ENCODE data around the gene PLIN4. TPM values are rescaled to one million over a fixed set of nuclear protein-coding genes. Genes with fewer than 3 reads are reported as not detected.

Gene PLIN4
- total RNA-seq, 2 experiments from 2014 or later: 0.05 TPM; not detected in 1

DNA sequence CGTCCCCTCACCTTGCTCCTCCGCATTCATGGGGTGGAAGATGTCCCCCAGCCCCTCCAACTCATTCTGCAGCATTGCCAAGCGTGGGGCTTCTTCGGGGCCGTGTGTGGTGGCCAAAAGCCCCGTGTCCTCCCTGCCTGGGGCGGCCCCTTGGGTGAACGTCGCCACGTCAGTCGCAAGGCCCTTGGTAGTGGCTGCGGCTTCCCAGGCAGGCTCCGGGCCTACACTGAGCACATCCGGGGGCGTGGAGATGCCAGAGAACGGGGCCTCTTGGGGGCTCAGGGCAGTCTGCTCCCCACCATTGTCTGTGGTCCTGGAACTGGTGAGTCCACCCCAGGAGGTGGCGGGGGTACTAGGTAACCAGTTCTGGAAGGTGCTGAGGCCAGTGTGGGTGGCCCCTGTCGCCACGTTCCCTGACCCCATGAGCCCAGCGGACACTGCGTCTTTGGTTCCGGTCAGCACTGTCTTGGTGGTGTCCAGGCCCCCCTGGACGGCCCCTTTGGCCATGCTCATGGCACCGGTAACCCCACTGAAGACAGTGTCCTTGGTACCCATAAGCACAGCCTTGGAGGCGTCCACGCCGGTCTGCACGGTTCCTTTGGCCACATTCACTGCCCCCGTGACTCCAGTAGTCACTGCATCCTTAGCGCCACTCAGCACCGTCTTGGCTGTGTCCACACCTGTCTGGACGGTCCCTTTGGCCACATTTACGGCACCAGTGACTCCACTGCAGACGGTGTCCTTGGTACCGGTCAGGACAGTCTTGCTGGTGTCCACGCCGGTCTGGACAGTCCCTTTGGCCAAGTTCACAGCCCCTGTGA lies 7.6 kb downstream of the PLIN4 start:
- H3K27ac Mint-ChIP-seq: no peak overlapping the region
- intact Hi-C loops (cut with micrococcal nuclease): no loop called here
- POLR2A ChIA-PET: interaction anchor here (0.7 kb wide), 1 partner anchor 1460 kb away, joined by 3 read pairs; no protein-coding TSS in a partner anchor
- TF ChIP-seq, protein P1, sequence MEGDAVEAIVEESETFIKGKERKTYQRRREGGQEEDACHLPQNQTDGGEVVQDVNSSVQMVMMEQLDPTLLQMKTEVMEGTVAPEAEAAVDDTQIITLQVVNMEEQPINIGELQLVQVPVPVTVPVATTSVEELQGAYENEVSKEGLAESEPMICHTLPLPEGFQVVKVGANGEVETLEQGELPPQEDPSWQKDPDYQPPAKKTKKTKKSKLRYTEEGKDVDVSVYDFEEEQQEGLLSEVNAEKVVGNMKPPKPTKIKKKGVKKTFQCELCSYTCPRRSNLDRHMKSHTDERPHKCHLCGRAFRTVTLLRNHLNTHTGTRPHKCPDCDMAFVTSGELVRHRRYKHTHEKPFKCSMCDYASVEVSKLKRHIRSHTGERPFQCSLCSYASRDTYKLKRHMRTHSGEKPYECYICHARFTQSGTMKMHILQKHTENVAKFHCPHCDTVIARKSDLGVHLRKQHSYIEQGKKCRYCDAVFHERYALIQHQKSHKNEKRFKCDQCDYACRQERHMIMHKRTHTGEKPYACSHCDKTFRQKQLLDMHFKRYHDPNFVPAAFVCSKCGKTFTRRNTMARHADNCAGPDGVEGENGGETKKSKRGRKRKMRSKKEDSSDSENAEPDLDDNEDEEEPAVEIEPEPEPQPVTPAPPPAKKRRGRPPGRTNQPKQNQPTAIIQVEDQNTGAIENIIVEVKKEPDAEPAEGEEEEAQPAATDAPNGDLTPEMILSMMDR (IDR thresholded peaks at IDR 0.05): no peak
- ATAC-seq (no peak), DNase-seq (no peak)
- peaks cover 8% of the 10 kb centered on the region for H3K4me1 Mint-ChIP-seq (ENCODE audit: low read depth)
- no peaks in the 10 kb centered on the region for H3K27me3 Mint-ChIP-seq
- no peak overlapping the region for H3K4me3 Mint-ChIP-seq
- H3K9me3 Mint-ChIP-seq: no peaks in the 10 kb centered on the region
- peaks cover 3% of the 10 kb centered on the region for H3K36me3 Mint-ChIP-seq (ENCODE audit: low read depth)
- CTCF ChIA-PET: no interaction called here

DNA sequence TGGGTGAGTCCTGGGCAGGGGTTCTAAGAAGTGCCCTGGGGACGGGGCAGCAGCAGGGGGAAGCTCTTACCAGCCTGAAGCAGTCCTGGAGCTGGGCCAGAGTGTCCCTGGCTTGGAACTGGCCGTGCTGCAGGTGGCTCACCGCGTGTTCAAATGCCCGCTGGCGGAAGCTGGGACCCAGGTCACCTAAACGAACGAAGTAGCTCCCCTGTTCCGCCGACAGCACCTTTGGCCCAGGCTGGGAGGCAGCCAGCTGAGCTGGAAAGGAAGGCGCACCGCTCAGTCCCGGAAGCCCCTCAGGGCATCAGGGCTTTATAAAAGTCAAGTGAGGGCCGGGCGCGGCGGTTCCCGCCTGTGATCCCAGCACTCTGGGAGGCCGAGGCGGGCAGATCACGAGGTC lies 9.6 kb downstream of the PLIN4 start:
- Mint-ChIP-seq H3K27ac (no peak overlapping the region), H3K4me1 (ENCODE audit: low read depth) (peaks cover 8% of the 10 kb centered on the region), H3K4me3 (no peak overlapping the region), H3K36me3 (ENCODE audit: low read depth) (peaks cover 3% of the 10 kb centered on the region), H3K9me3 (no peaks in the 10 kb centered on the region), H3K27me3 (no peaks in the 10 kb centered on the region)
- intact Hi-C loops (cut with micrococcal nuclease): no loop called here
- DNase-seq: no peak
- ChIA-PET POLR2A (interaction anchor here (1.5 kb wide), 1 partner anchor 27 kb away, joined by 4 read pairs; the partner anchor contains the start of gene PLIN5), CTCF (interaction anchor here (0.7 to 0.9 kb wide), 2 partner anchors 10 to 16 kb away, joined by 3 read pairs; partner anchors contain the start of gene PLIN4)
- ATAC-seq: no peak
- TF ChIP-seq, protein P1 (IDR thresholded peaks at IDR 0.05): no peak

DNA sequence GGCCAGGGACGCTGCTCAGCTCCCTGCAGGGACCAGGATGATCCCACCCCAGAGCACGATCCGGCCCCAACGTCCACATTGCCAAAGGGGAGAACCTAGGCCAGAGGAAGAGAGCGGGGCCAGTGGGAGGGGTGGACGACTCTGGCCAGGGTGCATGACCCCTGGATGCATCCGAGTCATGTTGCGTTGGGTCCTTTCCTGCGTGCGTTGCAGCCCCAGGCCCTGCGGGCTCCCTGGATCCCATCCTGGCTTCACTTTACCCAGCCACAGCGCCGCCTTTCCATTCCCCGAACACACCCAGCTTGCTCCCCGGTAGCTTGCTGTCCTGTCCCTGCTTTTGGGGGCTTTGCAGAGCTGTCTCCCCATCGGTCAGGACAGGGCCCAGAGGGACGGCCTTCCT lies 10.5 kb downstream of the PLIN4 start:
- ATAC-seq: no peak
- intact Hi-C loops (cut with micrococcal nuclease): no loop called here
- ChIA-PET POLR2A (interaction anchor here (1.5 kb wide), 1 partner anchor 28 kb away, joined by 4 read pairs; the partner anchor contains the start of gene PLIN5), CTCF (interaction anchor here (1.1 kb wide), 1 partner anchor 15 kb away, joined by 4 read pairs; no protein-coding TSS in a partner anchor)
- H3K27ac Mint-ChIP-seq: no peak overlapping the region
- peaks cover 3% of the 10 kb centered on the region for H3K36me3 Mint-ChIP-seq (ENCODE audit: low read depth)
- peaks cover 8% of the 10 kb centered on the region for H3K4me1 Mint-ChIP-seq (ENCODE audit: low read depth)
- DNase-seq: no peak
- H3K27me3 Mint-ChIP-seq: no peaks in the 10 kb centered on the region
- no peaks in the 10 kb centered on the region for H3K9me3 Mint-ChIP-seq
- TF ChIP-seq, protein P1 (IDR thresholded peaks at IDR 0.05): no peak
- H3K4me3 Mint-ChIP-seq: no peak overlapping the region

DNA sequence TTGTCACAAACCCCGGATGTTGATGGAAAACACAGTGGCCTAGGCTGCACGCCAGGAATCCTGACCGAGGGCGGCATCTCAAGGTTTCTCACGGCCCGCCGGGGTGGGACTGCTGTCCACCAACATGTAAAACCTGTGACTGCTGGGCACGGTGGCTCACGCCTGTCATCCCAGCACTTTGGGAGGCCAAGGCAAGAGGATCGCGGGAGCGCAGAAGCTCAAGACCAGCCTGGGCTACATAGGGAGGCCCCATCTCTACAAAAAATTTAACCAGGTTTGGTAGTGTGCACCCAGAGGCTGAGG lies 11.2 kb downstream of the PLIN4 start:
- ChIA-PET CTCF (interaction anchor here (1.1 kb wide), 1 partner anchor 16 kb away, joined by 4 read pairs; no protein-coding TSS in a partner anchor), POLR2A (no interaction called here)
- intact Hi-C loops (cut with micrococcal nuclease): no loop called here
- ATAC-seq (no peak), DNase-seq (no peak)
- peaks cover 8% of the 10 kb centered on the region for H3K4me1 Mint-ChIP-seq (ENCODE audit: low read depth)
- H3K4me3 Mint-ChIP-seq: no peak overlapping the region
- TF ChIP-seq, protein P1 (IDR thresholded peaks at IDR 0.05): no peak
- H3K9me3 Mint-ChIP-seq: no peaks in the 10 kb centered on the region
- no peaks in the 10 kb centered on the region for H3K27me3 Mint-ChIP-seq
- peaks cover 3% of the 10 kb centered on the region for H3K36me3 Mint-ChIP-seq (ENCODE audit: low read depth)
- H3K27ac Mint-ChIP-seq: no peak overlapping the region

DNA sequence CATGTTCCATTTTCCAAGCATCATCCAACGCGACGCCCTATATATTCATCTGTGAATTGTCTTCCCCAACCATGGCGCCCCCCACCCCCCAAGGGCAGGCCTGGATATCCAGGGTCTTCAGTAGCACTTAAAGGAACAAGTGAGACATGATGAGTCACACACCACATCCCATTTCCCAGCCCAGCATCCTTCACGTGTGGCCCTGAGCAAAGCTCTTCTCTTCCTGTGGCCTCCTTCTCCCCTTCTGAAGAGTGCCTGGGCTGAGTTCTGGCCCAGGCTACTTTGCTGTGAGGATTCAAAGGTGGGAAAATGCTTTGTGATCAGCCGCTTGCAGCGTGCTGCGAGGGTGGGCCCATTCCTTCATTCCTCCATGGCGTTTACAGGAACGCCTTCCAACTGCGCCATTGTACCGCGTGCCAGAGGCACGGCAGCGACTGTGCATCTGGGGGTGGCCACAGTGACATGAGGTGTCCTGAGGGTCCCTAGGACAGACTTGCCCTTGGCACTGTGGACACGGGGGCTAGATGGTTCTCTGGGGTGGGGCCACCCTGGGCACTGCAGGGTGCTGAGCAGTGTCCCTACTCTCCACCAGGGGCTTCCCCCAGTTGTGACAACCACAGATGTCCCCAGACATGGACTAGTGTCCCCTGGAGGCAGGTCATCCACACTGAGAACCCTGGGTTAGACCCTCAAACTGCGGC lies 11.7 kb downstream of the PLIN4 start:
- peaks cover 8% of the 10 kb centered on the region for H3K4me1 Mint-ChIP-seq (ENCODE audit: low read depth)
- no peak overlapping the region for H3K4me3 Mint-ChIP-seq
- peaks cover 3% of the 10 kb centered on the region for H3K36me3 Mint-ChIP-seq (ENCODE audit: low read depth)
- CTCF ChIA-PET: interaction anchor here (0.7 to 1.1 kb wide), 2 partner anchors 17 to 187 kb away, joined by 3 to 4 read pairs; no protein-coding TSS in a partner anchor
- H3K27ac Mint-ChIP-seq: no peak overlapping the region
- DNase-seq: peak; percentile 30
- ATAC-seq: peak; percentile 69
- TF ChIP-seq, protein P1 (IDR thresholded peaks at IDR 0.05): no peak
- POLR2A ChIA-PET: no interaction called here
- intact Hi-C loops (cut with micrococcal nuclease): no loop called here
- H3K9me3 Mint-ChIP-seq: no peaks in the 10 kb centered on the region
- no peaks in the 10 kb centered on the region for H3K27me3 Mint-ChIP-seq
